Measurements from ENCODE around the gene GPAM. TPM values are rescaled to one million over a fixed set of nuclear protein-coding genes. Genes with fewer than 3 reads are reported as not detected.

Gene GPAM
- polyA plus RNA-seq, 6 donors from 2014 or later: 1.3 to 4.3 (median 2.9) TPM; not detected in 1

DNA sequence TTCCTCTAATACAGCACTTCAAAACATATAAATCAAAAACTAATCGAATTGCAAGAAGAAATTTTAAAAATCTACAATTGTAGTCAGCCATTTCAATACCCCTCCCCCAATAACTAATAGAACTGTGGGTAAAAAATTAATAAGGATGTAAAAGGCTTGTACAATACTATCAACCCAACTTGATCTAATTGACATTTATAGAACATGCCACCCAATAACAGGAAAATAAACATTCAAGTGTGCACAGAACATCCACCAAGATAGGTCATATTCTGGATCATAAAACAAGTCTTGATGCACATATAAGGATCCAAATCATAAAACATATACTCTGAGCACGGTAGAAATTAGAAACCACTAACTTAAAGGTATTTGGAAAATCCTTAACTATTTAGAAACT lies 4.0 kb upstream of the GPAM start:
- H3K4me1 Mint-ChIP-seq: peaks cover 13 to 22% (median 14%) of the 10 kb centered on the region in 3 donors
- H3K9me3 Mint-ChIP-seq: peaks cover 0 to 16% (median 8%) of the 10 kb centered on the region in 7 donors
- no peak for DNase-seq
- no peak overlapping the region for H3K4me3 Mint-ChIP-seq
- H3K27ac Mint-ChIP-seq: no peak overlapping the region
- H3K36me3 Mint-ChIP-seq: peaks cover 5 to 7% of the 10 kb centered on the region in 2 donors
- ATAC-seq (ENCODE audit: low read depth in 2 of 2): no peak
- H3K27me3 Mint-ChIP-seq: peaks cover 19 to 22% (median 22%) of the 10 kb centered on the region in 3 donors

DNA sequence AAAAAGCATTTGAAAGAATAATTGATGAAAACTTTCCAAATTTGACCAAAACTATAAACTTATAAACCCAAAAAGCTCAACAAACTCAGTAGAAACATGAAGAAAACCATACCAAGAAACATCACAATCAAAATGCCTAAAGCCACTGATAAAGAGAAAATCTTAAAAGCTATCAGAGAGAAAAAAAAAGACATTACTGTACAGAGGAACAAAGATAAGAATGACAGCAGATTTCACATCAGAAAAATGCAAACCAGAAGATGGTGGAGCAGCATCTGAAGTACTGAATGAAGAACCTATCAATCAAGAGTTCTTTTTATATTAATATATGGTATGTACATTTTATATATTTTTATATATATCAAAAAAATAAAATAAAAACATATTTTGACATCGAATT lies 2.4 kb upstream of the GPAM start:
- H3K27ac Mint-ChIP-seq: no peak overlapping the region
- H3K4me3 Mint-ChIP-seq: no peak overlapping the region
- peaks cover 0 to 16% (median 8%) of the 10 kb centered on the region in 7 donors for H3K9me3 Mint-ChIP-seq
- peaks cover 8 to 16% (median 16%) of the 10 kb centered on the region in 3 donors for H3K27me3 Mint-ChIP-seq
- DNase-seq: no peak
- H3K36me3 Mint-ChIP-seq: peaks cover 5 to 7% of the 10 kb centered on the region in 2 donors
- no peak for ATAC-seq (ENCODE audit: low read depth in 2 of 2)
- H3K4me1 Mint-ChIP-seq: peaks cover 13 to 24% (median 16%) of the 10 kb centered on the region in 3 donors

DNA sequence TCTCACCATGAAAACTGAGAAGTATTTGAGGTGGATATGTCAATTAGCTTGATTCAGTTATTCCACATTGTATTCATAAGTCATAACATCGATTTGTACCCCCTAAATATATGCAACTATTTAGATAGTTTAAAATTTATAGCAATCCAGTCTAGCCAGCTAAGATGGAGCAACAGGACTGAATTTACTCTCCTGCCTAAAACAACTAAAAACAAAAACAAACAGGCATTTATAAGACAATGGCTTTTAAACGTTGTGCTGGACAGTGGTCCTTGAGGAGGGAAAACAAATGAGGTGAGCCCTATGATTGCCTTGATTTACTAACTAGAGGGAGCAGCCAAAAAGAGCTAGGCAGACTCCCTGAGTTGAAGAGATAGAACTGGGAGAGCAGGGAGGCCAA lies 814 bp upstream of the GPAM start:
- ATAC-seq (ENCODE audit: low read depth in 2 of 2) (no peak), DNase-seq (no peak)
- Mint-ChIP-seq H3K9me3 (peaks cover 0 to 16% (median 8%) of the 10 kb centered on the region in 7 donors), H3K36me3 (peaks cover 13 to 17% of the 10 kb centered on the region in 2 donors), H3K4me3 (peak overlapping the region in 6 of 8 donors; percentile 19 to 97 (median 90)), H3K27ac (peak overlapping the region; percentile 23 to 95 (median 54)), H3K4me1 (peaks cover 13 to 24% (median 16%) of the 10 kb centered on the region in 3 donors), H3K27me3 (peaks cover 2 to 12% (median 11%) of the 10 kb centered on the region in 3 donors)

DNA sequence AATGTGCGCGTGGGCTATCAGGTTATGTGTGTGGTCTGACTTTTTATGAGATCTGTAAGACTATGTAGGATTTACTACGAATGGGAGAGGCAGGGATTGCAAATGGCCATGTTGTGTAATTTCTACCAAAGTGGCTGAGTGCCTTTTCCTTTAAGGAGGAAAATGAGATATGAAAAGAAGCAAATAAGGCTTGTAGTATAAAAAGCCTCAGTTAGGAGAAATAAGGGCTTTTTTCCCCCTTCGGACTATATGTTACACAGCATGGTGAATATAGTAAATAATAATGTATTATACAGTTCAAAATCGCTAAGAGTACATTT lies 447 bp upstream of the GPAM start:
- H3K27ac Mint-ChIP-seq: peak overlapping the region; percentile 90 to 99 (median 94)
- peaks cover 16 to 17% of the 10 kb centered on the region in 2 donors for H3K36me3 Mint-ChIP-seq
- peaks cover 13 to 24% (median 16%) of the 10 kb centered on the region in 3 donors for H3K4me1 Mint-ChIP-seq
- H3K9me3 Mint-ChIP-seq: peaks cover 0 to 16% (median 8%) of the 10 kb centered on the region in 7 donors
- H3K4me3 Mint-ChIP-seq: peak overlapping the region; percentile 87 to 99 (median 94)
- H3K27me3 Mint-ChIP-seq: peaks cover 0 to 10% (median 9%) of the 10 kb centered on the region in 3 donors
- no peak for ATAC-seq (ENCODE audit: low read depth in 2 of 2)
- no peak for DNase-seq

DNA sequence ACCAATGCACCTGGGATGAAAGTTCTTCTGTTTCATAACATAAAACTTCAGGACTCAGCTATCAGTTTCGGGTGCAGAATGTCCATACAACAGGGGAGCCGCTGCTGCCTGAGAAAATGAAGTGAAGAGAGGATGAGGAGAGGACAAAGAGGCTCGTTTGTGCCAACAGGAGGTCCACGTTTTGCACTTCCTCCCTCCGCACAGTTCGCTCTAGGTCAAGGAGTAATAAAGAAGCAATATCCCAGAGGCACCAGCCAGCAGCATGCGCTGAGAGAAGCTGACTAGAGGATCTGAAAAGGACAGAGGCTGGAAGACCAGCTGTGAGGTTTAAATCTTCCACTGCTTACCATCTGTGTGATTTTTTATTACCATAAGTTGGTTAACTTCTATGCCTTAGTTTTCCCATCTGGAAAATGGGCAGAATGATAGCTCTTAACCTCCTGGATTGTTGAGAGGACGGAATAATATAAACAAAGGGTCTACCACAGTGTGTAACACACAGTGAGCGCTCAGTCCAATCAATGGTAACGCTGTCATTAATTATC lies 709 bp downstream of the GPAM start:
- ATAC-seq (ENCODE audit: low read depth in 2 of 2): no peak
- Mint-ChIP-seq H3K9me3 (peaks cover 0 to 16% (median 8%) of the 10 kb centered on the region in 7 donors), H3K4me1 (peaks cover 13 to 24% (median 16%) of the 10 kb centered on the region in 3 donors), H3K27ac (peak overlapping the region; percentile 90 to 99 (median 94)), H3K36me3 (peaks cover 16 to 17% of the 10 kb centered on the region in 2 donors), H3K4me3 (peak overlapping the region; percentile 87 to 99 (median 94)), H3K27me3 (peaks cover 0 to 10% (median 4%) of the 10 kb centered on the region in 3 donors)
- DNase-seq: no peak

DNA sequence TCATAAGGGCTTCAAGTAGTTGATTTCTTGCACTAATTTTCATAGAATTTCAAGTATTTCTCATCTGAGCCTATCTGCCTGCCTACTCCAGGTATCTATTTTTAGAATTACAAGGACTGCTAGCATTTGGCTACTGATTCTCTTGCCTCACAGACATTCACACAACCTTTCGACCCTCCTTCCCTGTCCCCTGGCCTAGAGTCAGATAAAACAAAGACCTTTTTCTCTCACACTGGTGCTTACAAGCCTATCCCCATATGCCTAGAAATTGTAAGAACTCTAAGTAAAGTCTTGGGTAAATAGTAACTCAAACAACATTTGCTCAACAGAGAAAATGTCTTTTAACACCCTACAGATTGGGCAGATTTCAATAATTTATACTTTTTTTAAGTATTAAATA lies 6.3 kb downstream of the GPAM start:
- no peaks in the 10 kb centered on the region for H3K27me3 Mint-ChIP-seq
- no peak overlapping the region for H3K27ac Mint-ChIP-seq
- no peak for ATAC-seq (ENCODE audit: low read depth in 2 of 2)
- no peaks in the 10 kb centered on the region for H3K4me1 Mint-ChIP-seq
- peaks cover 18 to 31% of the 10 kb centered on the region in 2 donors for H3K36me3 Mint-ChIP-seq
- no peaks in the 10 kb centered on the region for H3K9me3 Mint-ChIP-seq
- no peak overlapping the region for H3K4me3 Mint-ChIP-seq
- no peak for DNase-seq

DNA sequence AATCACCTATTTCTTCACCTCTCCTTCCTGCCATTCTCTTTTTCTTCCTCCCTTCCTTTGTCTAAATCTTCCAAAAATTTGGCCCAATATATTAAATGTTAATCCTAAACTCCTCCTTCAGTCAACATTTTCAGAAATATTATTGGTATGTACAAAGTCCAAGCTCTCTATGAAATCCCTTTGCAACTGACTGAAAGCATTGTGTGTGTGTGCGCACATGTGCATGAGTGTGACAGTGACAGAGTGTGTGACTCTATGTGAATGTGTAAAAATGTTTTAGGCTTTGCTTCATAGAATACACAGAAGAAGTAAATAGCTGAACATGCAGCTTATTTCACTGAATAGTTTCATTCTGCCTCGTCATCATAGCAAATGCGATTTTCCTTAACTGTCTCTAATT lies 7.0 kb downstream of the GPAM start:
- H3K4me3 Mint-ChIP-seq: no peak overlapping the region
- H3K36me3 Mint-ChIP-seq: peaks cover 21 to 37% of the 10 kb centered on the region in 2 donors
- H3K27ac Mint-ChIP-seq: peak overlapping the region in 1 of 6 donors; percentile 3
- no peaks in the 10 kb centered on the region for H3K27me3 Mint-ChIP-seq
- no peaks in the 10 kb centered on the region for H3K9me3 Mint-ChIP-seq
- no peaks in the 10 kb centered on the region for H3K4me1 Mint-ChIP-seq
- no peak for DNase-seq
- ATAC-seq (ENCODE audit: low read depth in 2 of 2): no peak

DNA sequence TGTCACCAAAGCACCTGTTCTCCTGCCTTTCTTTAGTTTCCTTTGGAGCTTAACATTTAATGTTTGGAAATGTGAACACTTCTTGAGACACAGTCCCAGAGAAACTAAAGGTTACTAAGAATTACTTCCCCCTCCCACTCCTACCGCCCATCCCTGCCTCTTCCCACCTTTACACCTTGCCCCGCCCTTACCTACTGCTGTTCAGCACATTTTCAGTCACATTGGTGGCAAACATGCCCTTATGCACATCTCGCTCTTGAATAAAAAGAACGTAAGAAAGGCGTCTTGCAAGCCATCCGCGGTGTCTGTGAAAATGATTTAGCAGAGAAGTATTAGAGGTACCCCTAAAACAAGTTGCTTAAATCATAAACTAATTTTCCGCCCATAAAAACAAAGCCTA lies 8.2 kb downstream of the GPAM start:
- H3K27me3 Mint-ChIP-seq: no peaks in the 10 kb centered on the region
- H3K27ac Mint-ChIP-seq: no peak overlapping the region
- H3K4me3 Mint-ChIP-seq: no peak overlapping the region
- ATAC-seq (ENCODE audit: low read depth in 2 of 2) (no peak), DNase-seq (no peak)
- H3K36me3 Mint-ChIP-seq: peaks cover 32 to 44% of the 10 kb centered on the region in 2 donors
- no peaks in the 10 kb centered on the region for H3K9me3 Mint-ChIP-seq
- H3K4me1 Mint-ChIP-seq: no peaks in the 10 kb centered on the region

DNA sequence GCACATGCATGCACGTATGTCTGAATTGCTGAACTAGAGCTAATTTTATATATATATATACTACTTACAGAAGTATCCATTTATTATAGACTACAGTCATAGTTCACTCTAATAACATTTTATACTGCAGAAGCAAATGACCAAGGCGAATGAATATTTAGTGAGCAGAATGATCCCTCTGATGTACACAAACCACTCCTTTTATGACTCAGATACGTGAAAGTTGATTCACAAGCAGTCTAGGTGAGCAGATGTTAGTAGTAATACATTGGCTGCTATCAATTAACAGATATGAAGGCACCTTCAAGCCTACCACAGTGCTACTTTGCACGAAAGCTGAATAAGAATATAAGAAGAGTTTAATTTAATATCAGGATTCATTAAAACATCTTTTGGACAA lies 10.4 kb downstream of the GPAM start:
- ATAC-seq (ENCODE audit: low read depth in 2 of 2): no peak
- no peak for DNase-seq
- Mint-ChIP-seq H3K27me3 (no peaks in the 10 kb centered on the region), H3K9me3 (no peaks in the 10 kb centered on the region), H3K4me1 (no peaks in the 10 kb centered on the region), H3K4me3 (no peak overlapping the region), H3K36me3 (peaks cover 37 to 39% of the 10 kb centered on the region in 2 donors), H3K27ac (no peak overlapping the region)

DNA sequence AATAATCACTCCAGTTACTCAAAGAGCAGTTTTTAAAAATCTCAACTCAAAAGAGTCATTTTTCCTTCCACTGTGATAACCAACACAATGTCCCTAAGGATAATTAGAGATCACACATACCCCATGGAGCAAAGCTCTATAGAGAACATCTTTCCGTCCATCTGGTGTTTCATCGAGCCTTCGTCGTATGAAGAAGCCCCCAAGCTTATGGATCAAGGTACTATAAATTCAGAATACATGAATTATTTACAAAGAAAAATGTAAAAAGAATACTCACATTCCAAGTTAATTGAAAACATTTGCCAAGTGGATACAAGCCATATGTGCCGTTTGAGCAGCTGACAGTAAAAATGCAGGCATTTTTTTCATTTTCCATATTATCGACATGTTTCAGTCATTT lies 14.8 kb downstream of the GPAM start:
- Mint-ChIP-seq H3K9me3 (no peaks in the 10 kb centered on the region), H3K27ac (no peak overlapping the region), H3K27me3 (no peaks in the 10 kb centered on the region), H3K4me1 (no peaks in the 10 kb centered on the region), H3K4me3 (no peak overlapping the region), H3K36me3 (peaks cover 33 to 43% of the 10 kb centered on the region in 2 donors)
- ATAC-seq (ENCODE audit: low read depth in 2 of 2): no peak
- no peak for DNase-seq

DNA sequence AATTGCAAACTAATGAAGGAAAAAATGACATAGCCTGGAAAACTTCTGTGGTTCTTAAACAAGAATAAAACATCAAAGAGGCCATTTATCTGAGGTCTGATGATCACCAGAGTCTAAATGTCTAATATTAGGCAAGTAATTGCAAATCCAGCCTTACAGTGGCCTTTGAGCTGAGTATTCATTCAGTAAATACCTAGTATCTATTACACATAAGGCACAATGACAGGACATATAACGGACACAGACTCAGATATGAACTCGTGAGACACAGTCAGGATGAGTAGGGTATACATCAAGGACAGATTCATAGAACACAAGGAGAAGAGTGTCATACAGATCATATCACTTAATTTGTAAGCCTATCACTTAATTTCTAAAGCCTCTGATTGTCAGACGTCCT lies 16.8 kb downstream of the GPAM start:
- Mint-ChIP-seq H3K27ac (no peak overlapping the region), H3K27me3 (no peaks in the 10 kb centered on the region), H3K4me3 (no peak overlapping the region), H3K9me3 (no peaks in the 10 kb centered on the region), H3K36me3 (peaks cover 33 to 41% of the 10 kb centered on the region in 2 donors), H3K4me1 (no peaks in the 10 kb centered on the region)
- ATAC-seq (ENCODE audit: low read depth in 2 of 2) (no peak), DNase-seq (no peak)

DNA sequence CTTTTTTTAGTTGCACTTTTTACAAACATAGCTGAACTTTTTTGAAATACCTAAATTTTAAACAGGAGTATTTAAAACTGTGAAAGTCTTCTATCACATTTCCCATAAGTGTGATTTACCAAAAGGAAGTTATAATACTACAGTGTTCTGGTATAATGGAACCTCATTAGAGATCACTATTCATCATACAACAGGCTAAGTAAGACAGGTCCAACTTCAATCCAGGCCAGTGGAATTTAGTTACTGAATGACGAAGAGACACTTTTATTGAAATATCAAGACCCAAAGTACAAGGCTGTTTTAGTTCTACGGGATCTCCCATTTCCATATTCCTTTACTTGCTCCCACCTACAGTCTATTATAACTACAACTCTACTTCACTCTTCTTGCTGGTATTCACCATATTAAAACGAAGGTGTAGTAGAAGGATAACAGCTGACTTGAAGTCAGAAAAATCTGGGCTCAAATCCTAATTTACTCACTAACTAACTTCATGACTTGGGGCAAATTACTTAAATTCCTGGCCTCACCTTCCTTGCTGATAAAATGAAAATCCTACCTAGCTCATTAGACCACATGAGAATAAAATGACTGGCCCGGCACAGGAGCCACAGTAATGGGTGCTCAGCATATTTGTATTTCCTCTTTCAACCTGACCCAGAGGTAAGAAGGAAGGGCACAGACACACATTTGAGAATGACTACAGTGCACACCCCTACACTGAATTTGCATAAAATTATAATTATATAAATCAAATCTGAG lies 21.6 kb downstream of the GPAM start:
- no peaks in the 10 kb centered on the region for H3K9me3 Mint-ChIP-seq
- no peak overlapping the region for H3K4me3 Mint-ChIP-seq
- no peaks in the 10 kb centered on the region for H3K4me1 Mint-ChIP-seq
- H3K27me3 Mint-ChIP-seq: no peaks in the 10 kb centered on the region
- peaks cover 22 to 51% of the 10 kb centered on the region in 2 donors for H3K36me3 Mint-ChIP-seq
- H3K27ac Mint-ChIP-seq: no peak overlapping the region
- ATAC-seq (ENCODE audit: low read depth in 2 of 2) (no peak), DNase-seq (no peak)

DNA sequence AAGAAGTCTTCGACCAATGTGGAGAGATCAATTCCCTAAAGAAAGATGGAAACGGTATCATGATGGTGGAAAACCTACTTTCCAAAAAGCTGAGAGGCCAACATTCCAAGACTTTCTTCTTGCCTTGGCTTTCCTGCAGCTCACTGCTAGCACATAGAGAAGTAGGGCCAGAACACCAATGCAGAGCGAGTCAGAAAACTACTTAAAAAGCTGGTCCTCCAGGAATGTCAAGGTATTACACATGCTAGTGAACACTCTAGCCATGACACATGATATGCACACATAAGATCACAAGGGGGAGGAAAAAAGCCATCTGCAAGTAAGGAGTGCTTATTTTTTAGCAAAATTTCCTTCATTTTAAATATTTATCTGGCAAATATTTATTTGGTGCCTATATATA lies 22.7 kb downstream of the GPAM start:
- Mint-ChIP-seq H3K9me3 (no peaks in the 10 kb centered on the region), H3K4me1 (no peaks in the 10 kb centered on the region), H3K36me3 (peaks cover 31 to 58% of the 10 kb centered on the region in 2 donors), H3K4me3 (no peak overlapping the region), H3K27me3 (no peaks in the 10 kb centered on the region), H3K27ac (no peak overlapping the region)
- ATAC-seq (ENCODE audit: low read depth in 2 of 2): no peak
- DNase-seq: no peak

DNA sequence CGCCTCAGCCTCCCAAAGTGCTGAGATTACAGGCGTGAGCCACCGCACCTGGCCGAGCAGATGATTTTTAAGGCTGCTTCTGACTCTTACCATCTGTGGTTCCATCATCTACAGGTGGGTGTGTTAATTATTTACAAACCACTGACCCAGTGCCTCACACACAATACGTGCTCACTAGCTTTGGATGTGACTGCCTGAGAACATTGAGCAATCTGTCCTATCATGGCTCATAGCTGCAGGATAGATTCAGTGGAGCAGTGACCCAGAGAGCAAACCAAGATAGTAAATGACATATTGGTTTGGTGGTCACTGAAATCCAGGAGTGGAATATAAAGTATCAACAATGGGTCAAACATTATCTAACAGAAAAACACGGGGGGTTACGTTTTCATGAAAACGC lies 24.1 kb downstream of the GPAM start:
- peaks cover 37 to 62% of the 10 kb centered on the region in 2 donors for H3K36me3 Mint-ChIP-seq

More for the DNA sequence above, 24.1 kb downstream of the GPAM start:
- H3K4me3 Mint-ChIP-seq: no peak overlapping the region
- DNase-seq: no peak
- no peak overlapping the region for H3K27ac Mint-ChIP-seq
- no peak for ATAC-seq (ENCODE audit: low read depth in 2 of 2)
- H3K27me3 Mint-ChIP-seq: no peaks in the 10 kb centered on the region
- no peaks in the 10 kb centered on the region for H3K9me3 Mint-ChIP-seq
- peaks cover 0 to 4% (median 0%) of the 10 kb centered on the region in 3 donors for H3K4me1 Mint-ChIP-seq

Measured in naive B cell (primary cell).